HG03378 (cell line): ENCODE measurements around the gene SDF4.
"Not testable (repeated sequence)": the region's sequence is repeated elsewhere in the genome, so short reads cannot be mapped to it uniquely, and the experiment has no call there.

Source experiments
- ATAC-seq: cut with Tn5 transposase; IDR thresholded peaks from one replicate; pipeline ENCODE4 v1.9.1; 2021; ENCODE audit warnings: mild to moderate bottlenecking, moderate library complexity; ENCODE audit not compliant: unreplicated experiment

Gene SDF4

DNA sequence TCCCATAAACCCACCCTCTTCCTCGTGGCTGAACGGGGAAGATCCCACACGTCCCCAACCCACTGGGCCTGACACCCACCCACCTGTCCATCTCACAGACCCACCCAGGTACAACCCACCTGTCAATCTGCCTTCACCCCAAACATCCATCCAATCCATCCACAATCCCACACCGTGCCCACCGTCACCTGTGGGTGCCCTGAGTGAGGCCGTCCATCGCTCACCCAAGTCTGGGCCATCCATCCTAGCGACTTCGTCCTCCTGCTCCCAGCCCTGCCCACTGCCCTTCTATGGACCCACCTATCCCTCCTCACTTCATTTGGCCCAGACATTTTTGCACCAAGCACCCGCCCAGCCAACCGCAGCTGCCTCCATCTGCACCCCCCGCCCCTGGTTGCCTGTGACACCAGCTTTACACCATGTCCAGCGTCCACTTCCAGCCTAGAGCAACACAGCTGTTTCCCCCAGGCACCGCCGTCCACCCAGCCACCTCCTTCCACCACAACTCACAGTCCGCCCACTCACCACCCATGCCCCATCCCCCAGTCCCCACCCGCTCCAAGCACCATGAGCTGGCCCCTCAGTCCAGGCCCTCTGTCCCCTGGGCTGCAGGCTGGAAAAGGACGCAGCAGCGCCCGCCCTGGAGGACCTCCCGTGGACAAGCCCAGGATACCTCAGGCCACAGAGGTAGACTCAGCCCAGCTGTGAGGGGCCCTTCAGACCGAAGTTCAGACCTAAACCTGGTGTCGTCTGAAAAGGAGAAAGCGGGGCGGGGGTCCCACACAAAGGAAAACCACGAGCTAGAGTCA lies 50.5 kb downstream of the SDF4 start:
- no peak for ATAC-seq

- ATAC-seq: no peak
Observed at GRCh38 chr1:1179983-1180861, 51.6 kb downstream of the SDF4 start.

- ATAC-seq: no peak
Observed at GRCh38 chr1:1179346-1179982, 52.3 kb downstream of the SDF4 start.

DNA sequence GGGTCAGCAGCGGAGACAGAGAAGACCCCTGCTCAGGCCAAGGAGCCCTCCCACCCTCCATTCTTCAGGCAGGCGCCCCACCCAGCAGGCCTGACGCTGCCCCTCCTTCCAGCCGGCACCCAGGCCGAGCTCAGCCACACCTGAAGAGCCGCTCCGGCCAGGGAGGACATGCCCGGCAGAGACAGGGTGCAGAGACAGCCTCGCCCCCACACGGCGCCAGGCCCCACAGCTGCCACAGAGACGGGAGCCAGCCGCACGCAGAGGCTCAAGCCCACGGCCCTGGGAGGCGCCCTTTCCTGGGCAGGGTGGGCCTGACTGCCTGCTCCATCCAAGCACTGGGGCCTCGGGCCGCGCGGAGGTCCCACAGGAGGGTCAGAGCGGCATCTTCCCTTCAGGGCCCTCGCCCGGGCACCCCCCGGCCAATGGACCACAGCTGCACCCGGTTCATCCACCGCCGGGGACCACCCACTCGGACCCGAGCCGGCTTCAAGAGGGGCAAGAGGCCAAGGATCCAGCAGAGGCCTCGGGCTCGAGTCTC lies 52.9 kb downstream of the SDF4 start:
- ATAC-seq: no peak

DNA sequence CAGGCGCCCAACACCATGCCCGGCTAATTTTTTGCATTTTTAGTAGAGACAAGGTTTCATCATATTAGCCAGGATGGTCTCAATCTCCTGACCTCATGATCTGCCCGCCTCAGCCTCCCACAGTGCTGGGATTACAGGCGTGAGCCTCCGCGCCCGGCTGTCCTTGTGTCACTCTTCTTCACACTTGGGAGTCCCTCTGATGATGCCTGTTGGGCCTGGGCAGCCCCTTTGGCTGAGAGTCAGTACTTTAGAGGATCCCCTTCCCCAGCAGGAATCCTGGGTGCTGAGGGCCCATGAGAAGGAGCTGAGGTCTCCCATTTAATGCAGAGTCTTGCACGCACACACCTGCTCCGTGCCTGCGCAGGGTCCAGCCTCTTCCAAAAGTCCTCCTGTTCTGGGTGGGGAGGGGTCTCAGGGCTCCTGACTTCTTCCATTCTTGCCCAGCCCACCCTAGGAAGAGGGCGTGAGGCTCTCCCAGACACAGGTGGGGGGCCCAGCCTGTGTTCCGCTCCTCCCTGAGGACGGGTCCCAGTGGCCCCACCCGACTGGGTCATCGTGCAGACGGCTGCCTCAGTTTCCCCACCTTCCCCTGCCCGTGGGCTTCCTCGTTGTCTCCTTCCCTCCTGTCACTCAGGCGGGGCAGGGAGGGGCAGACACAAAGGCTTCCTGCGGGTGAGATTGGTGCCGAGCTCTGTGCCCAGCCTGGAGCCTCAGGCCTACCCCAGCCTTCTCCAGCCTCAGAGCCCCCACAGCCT lies 54.2 kb downstream of the SDF4 start:
- ATAC-seq: no peak

DNA sequence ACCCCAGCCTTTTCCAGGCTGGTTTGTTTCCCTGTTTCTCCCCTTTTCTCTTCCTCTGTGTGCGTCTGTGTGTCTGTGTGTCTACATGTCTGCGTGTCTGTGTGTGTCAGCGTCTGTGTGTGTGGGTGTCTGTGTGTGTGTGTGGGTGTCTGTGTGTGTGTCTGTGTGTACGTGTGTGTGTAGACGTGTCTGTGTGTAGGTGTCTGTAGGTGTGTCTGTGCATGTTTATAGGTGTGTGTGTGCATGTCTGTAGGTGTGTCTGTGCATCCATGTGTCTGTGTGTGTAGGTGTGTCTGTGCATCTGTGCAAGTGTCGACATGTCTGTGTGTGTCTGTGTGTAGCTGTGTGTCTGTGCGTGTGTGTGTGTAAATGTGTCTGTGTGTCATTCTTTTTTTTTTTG lies 54.9 kb downstream of the SDF4 start:
- ATAC-seq: no peak

DNA sequence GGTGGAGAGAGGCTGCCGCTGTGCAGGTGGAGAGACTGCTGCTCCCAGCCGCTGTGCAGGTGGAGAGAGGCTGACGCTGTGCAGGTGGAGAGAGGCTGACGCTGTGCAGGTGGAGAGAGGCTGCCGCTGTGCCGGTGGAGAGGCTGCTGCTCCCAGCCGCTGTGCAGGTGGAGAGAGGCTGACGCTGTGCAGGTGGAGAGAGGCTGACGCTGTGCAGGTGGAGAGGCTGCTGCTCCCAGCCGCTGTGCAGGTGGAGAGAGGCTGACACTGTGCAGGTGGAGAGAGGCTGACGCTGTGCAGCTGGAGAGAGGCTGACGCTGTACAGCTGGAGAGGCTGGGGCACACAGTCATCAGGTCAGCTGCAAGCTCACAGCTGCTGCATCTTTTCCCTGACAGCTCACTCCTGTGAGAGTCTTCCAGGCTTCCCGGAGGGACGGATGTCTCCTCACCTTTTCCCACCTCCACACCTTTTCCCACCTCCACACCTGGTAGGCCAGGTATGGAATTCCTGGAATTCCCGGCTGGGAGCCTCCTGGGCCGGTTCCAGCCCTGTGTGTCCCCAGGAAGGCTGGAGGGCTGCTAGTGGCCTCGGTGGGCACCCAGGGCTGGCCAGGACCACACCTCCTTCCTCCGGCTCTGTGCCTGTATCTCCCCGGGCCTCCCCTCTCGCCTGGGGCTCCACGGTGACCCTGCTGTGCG lies 55.6 kb downstream of the SDF4 start:
- not testable (repeated sequence) for ATAC-seq

DNA sequence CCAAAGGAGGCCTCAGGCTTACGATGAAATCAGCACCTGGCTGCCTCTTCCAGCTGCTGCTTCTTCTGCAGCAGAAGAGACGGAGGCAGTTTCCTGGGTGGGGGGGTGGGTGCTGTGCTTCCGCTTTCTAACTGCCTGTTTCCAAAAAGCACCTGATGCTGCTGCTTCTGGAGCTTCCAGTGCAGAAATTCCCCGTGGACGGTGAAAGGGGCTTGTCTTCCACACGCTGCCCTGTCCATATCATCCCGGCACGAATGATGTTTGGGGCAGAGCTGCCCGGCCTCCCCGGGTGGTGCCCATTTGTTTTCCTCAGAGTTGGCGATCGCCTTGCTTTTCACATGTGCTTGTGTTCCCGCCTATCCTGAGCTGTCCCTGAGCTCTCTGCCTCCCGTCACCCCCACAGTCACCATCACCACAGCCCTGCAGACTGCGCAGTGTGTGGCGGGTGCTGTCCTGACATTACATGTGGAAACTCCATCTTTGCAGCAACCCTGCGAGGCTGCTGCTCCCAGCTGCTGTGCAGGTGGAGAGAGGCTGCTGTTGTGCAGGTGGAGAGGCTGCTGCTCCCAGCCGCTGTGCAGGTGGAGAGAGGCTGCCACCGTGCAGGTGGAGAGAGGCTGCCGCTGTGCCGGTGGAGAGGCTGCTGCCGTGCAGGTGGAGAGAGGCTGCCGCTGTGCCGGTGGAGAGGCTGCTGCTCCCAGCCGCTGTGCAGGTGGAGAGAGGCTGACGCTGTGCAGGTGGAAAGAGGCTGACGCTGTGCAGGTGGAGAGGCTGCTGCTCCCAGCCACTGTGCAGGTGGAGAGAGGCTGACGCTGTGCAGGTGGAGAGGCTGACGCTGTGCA lies 56.4 kb downstream of the SDF4 start:
- ATAC-seq: no peak

DNA sequence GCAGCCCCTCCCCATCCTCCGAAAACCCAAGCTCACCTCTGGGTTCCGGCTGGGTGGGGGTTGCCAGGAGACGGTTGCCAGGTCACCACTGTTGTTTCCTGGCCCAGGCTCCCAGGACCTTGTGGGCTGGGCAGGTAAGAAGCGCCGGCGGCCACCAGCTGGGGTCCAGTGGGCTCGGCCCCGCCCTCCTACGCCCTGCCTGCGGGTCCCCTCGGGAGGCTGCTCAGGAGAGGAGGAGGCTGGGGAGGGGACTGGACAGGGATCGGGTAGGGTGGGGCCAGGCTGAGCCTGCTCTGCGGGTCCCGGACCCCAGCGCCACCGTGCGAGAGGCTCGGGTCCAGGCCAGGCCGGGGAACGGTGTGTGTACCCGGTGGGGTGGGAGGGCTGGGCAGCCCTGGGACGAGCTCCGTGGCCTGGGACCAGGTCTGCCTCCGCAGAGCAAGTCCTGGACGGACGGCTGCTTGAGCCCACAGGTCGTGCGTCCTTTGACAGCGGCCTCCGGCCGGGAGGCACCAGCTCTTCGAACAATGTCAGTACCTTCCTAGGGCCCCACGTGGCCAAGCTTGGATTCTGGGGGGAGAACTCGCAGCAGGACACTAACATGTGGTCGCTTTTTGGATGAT lies 57.9 kb downstream of the SDF4 start, which contains the start of gene TTLL10:
TTLL10 (plus strand) TSS at position 88 of the 623 bp plus-strand sequence. CDS start 5,336 bp downstream, outside the sequence.
- no peak for ATAC-seq

DNA sequence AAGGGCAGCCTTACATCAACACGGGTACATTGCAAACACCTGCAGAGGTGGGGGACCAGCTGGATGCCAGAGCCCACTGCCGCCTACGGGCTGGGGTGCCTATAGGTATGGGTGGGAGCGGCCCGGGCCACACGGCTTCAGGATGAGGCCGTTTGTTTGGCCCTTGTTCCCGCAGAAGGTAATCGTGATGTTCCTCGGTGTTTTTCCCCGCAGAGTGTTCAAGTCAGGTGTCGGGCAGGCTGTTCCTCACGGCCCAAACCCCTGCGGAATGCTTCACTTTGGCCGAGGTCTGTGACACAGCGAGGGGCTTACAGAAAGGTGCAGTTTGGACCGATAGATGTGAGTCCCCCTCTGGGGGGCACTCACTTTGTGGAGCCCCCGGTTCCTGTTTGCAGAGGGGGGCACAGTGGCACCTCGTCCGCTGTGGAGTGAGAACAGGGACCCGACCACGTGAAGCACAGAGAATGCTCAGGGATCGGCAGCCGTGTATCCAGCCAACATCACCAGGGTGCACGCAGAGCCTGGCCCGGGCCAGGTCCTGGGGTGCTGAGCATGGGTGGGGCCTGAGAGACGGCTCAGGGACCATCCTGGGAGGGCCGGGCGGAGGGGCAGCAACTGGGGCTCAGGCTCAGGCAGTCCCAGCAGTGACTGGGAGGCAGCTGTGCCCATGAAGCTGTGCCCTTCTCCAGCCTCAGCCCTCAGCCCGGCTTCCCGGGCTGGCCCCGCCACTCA lies 58.6 kb downstream of the SDF4 start:
- no peak for ATAC-seq

GRCh38 chr1:1171546-1172340 lies 60.1 kb downstream of the SDF4 start:
- ATAC-seq: no peak

- ATAC-seq: no peak
Observed at GRCh38 chr1:1171161-1171545, 60.6 kb downstream of the SDF4 start.

DNA sequence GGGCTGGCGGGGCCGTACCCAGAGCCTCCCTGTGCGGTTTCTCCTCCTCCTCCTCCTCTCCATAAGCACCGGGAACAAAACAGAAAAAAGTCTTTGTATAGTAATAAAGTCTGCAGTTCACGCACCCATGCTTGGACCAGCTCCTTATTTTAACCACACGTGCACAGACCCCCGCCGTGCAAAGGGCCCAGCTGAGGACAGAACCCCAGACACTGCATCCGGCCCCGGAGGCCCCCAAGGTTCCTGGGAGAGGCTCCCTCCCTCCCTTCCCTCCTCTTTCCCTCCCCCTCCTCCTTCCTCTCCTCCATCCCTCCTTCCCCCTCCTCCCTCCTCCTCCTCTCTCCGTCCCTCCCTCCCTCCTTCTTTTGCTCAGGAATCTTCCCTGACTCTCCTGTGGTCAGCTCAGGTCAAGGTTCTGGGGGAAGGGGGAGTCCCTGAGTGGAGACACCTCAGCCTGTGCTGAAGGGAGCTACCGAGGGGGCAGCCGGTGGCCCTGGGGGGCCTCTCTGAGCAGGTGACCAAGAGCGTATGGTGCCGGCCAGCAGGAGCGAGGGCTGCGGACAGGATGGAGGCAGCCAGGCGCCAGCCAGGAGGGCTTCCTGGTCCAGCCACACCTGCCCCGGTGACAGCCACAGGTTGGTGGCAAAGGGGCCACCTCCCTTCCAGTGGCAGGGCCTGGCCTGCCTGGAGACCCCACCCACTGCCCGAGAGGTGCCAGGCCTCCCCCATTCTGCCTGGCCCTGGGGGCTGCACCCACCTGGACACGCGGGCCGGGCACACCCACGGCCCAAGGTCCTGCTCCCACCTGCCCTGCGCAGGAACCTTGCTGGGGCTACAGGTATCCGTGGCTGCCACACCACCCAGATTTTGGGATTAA lies 61.3 kb downstream of the SDF4 start:
- ATAC-seq: no peak

DNA sequence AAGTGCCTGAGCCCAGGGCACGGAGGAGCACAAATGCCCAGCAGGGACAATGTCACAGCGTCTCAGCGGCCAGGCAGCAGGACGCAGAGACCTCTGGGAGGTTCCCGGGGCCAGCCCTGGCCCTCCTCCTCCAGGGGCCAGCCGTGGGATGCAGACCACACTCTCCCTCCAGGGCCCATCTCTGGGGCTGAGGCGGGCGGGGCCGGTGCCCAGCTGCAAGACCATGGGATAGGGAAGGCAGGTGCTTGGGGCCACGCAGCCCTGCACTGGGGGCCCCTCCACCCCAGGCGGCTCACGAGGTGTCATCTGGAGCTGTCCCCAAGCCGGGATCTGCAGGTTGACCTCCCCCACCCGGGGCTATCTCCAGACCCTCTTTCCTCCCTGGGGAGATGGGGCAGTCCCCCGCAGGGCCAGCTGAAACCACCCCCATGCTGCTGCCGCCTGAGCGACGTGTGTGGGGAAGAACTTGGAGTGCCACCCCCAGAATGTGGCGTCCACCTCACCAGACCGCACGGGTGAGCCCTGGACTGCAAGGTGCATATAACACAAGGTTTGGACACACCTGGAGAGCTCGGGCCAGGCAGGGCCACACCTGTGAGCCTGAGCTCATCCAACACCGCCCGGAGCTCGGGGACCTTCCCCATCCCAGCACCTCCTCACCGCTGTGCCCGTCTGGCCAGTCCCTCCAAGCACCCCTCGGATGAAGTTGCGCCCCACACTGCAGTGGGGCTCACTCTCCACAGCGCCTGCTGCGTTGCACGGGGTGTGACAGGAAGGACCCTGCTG lies 62.2 kb downstream of the SDF4 start:
- no peak for ATAC-seq
